HCT116 (cell line): ENCODE results near the gene ARID1A.

ENCODE experiments used
- CEBPB ChIP-seq: IDR thresholded peaks from 2 replicates; pipeline ENCODE4 v1.6.1; 2012; ENCODE audit warnings: low read depth
- CTCF ChIP-seq, 3 experiments: fragments of 200-600 bp in 1 of 3; sonication (generic) in 1 of 3; IDR thresholded peaks in 2 of 3; conservative IDR thresholded peaks in 1 of 3; 2 replicates each; pipeline ENCODE4 v1.5.1; 2012 to 2017; ENCODE audit warnings: low read depth in 2 of 3, low read length in 2 of 3, antibody characterized with exemption in 1 of 3, borderline replicate concordance in 1 of 3, control low read depth in 1 of 3, mild to moderate bottlenecking in 1 of 3, mixed read lengths in 1 of 3, mixed run types in 1 of 3, moderate library complexity in 1 of 3; ENCODE audit not compliant: insufficient read depth in 1 of 3
- EZH2 ChIP-seq: fragments of 200-600 bp; sonication (generic); IDR thresholded peaks from 2 replicates; pipeline ENCODE4 v1.6.1; 2017; ENCODE audit warnings: antibody characterized with exemption, mixed run types
- EZH2phosphoT487 ChIP-seq: fragments of 200-600 bp; IDR thresholded peaks from 2 replicates; pipeline ENCODE4 v1.6.1; 2018; ENCODE audit warnings: antibody characterized with exemption, borderline replicate concordance
- JUND ChIP-seq: IDR thresholded peaks from 2 replicates; pipeline ENCODE4 v1.6.1; 2012
- POLR2A ChIP-seq: IDR thresholded peaks from 2 replicates; pipeline ENCODE4 v1.7.0; 2011; ENCODE audit warnings: borderline replicate concordance; ENCODE audit not compliant: insufficient read depth, insufficient read length; ENCODE audit errors: extremely low read depth
- POLR2AphosphoS5 ChIP-seq: IDR thresholded peaks from 2 replicates; pipeline ENCODE4 v1.6.1; 2011; ENCODE audit warnings: mild to moderate bottlenecking, low read depth, low read length, moderate library complexity
- REST ChIP-seq: IDR thresholded peaks from 2 replicates; pipeline ENCODE4 v1.6.1; 2012; ENCODE audit warnings: low read depth
- SP1 ChIP-seq: IDR thresholded peaks from 2 replicates; pipeline ENCODE4 v1.6.1; 2012; ENCODE audit warnings: low read depth
- ZFX ChIP-seq: fragments of 450-650 bp; IDR thresholded peaks from 2 replicates; pipeline ENCODE4 v1.6.1; 2017
- ZNF274 ChIP-seq: fragments of 200-500 bp; sonication (Bioruptor generic); IDR thresholded peaks from 2 replicates; pipeline ENCODE4 v1.6.1; 2014; ENCODE audit warnings: mild to moderate bottlenecking, low read depth, low read length, inconsistent platforms

- TF ChIP-seq ZNF274 (no peak), POLR2A (no peak), CTCF (IDR thresholded peaks at IDR 0.05 in 2 of 3, conservative IDR thresholded peaks at IDR 0.05 in 1 of 3; ENCODE audit: borderline replicate concordance in 1 of 3, insufficient read depth in 1 of 3, low read depth in 2 of 3, low read length in 2 of 3) (no peak), REST (no peak), POLR2AphosphoS5 (no peak), CEBPB (no peak), EZH2phosphoT487 (no peak), ZFX (no peak), EZH2 (no peak), JUND (no peak), SP1 (no peak)
These were observed 32.8 kb downstream of the ARID1A start for GRCh38 chr1:26728645-26729044.
